Heart right ventricle (tissue), 16 donors: ENCODE data around the gene MAN2A1. TPM values are rescaled to one million over a fixed set of nuclear protein-coding genes. Genes with fewer than 3 reads are reported as not detected.

Source experiments
- ATAC-seq, 8 donors: fragments of 200-7000 bp; cut with Tn5 transposase; one replicate each; pipeline ENCODE4 v1.9.1; 2020; ENCODE audit warnings: mild to moderate bottlenecking in 8 of 8, moderate library complexity in 8 of 8, moderate number of reproducible peaks in 1 of 8
- DNase-seq, 2 donors: peaks; one replicate each; pipeline ENCODE4 v3.0.0-alpha.2; 2020
- H3K27ac ChIP-seq, 10 donors: fragments of 200-600 bp; sonication (generic) in 2 of 10; one replicate each; pipeline versions ENCODE4 v1.5.0 to v1.8.0; 2020 to 2022; ENCODE audit warnings: mild to moderate bottlenecking in 3 of 10
- H3K27me3 ChIP-seq, 7 donors: fragments of 200-600 bp; one replicate each; pipeline ENCODE4 v1.8.0; 2021 to 2022; ENCODE audit warnings: mild to moderate bottlenecking in 2 of 7
- H3K36me3 ChIP-seq, 9 donors: fragments of 200-600 bp; sonication (generic) in 1 of 9; one replicate each; pipeline versions ENCODE4 v1.5.0 to v1.8.0; 2020 to 2022; ENCODE audit warnings: mild to moderate bottlenecking in 2 of 9
- H3K4me1 ChIP-seq, 9 donors: fragments of 200-600 bp; sonication (generic) in 1 of 9; one replicate each; pipeline versions ENCODE4 v1.5.0 to v1.8.0; 2020 to 2022; ENCODE audit warnings: mild to moderate bottlenecking in 4 of 9
- H3K4me3 ChIP-seq, 10 donors: fragments of 200-600 bp; sonication (generic) in 2 of 10; one replicate each; pipeline versions ENCODE4 v1.5.0 to v1.8.0; 2020 to 2022; ENCODE audit warnings: mild to moderate bottlenecking in 7 of 10, moderate library complexity in 2 of 10
- H3K9me3 ChIP-seq, 11 donors: fragments of 200-600 bp in 10 of 11; sonication (generic) in 2 of 11; one replicate each; pipeline versions ENCODE4 v1.5.0 to v1.8.0; 2013 to 2022; ENCODE audit warnings: mild to moderate bottlenecking in 2 of 11, control low read depth in 1 of 11, moderate library complexity in 1 of 11
- WGBS, 2 donors: extraction: QIAGEN DNeasy Blood & Tissue Kit; methylation state at CpG; one replicate each; pipeline ENCODE4 v1.1.7; 2013; ENCODE audit warnings: inconsistent platforms in 1 of 2; 5-methylcytosine and 5-hydroxymethylcytosine counted together
- intact Hi-C, 10 donors: fragments of 100-400 bp; cut with DNase I; formaldehyde crosslinking; loops; one replicate each; pipeline versions ENCODE4 v1.11.1 to v1.14.2; 2022
- polyA plus RNA-seq, 2 donors: library from polyadenylated mRNA; stranded (reverse); fragments of 200-250 nt; gene quantifications; one replicate each; pipeline ENCODE4 v1.2.3, GENCODE V29; 2013
- total RNA-seq, 10 donors: library from RNA; stranded (reverse); fragmentation: NEBNext Ultra II Directional in 3 of 10; extraction: Animal tissue kit (Norgen Biotek cat#: 25700) in 3 of 10; gene quantifications; one replicate each; pipeline versions ENCODE4 v1.2.1 to v1.2.4, GENCODE V29; 2021 to 2023
- TF ChIP-seq, protein P1 (sequence below), 9 donors: fragments of 200-600 bp; sonication (generic) in 2 of 9; IDR thresholded peaks; one replicate each; pipeline versions ENCODE4 v1.5.0 to v1.8.0; 2021 to 2022; ENCODE audit warnings: antibody characterized with exemption in 9 of 9, mild to moderate bottlenecking in 5 of 9, moderate library complexity in 1 of 9
- donor health status: Arrhythmogenic right ventricular cardiomyopathy.
- donor health status: ischemic (EF 13 %, LVEDD 7.1; RV severe dilation, severe dysfunction).
- donor health status: healthy with polysubstance abuse.
- donor health status: DM: no; HTN: yes; CAD: no.
- donor health status: DM: no; HTN: no; CAD: no.
- donor health status: ischemic (EF 25% LVEDD 6.9; RV normal size, moderate dysfunction).
- donor health status: ischemic (EF 25% LVEDD 5.7; RV mildly dilated, moderate dysfunction).
- donor health status: healthy.
- donor health status: DM: yes; HTN: yes; CAD: no.
- donor health status: Ischemic cardiomyopathy.
- donor health status: ischemic (EF 35%, LVEDD 5.7; RV mildly dilated, moderate dysfunction).
- donor health status: nonischemic (EF 11% LVEDD 7.7; RV severe dilation, severe dysfunction).
- donor health status: DM: yes; HTN: yes; CAD: no.
- donor health status: PGD.
- donor health status: ischemic (EF 29% LVEDD 5.4; RV normal size, mild dysfunction).
- donor health status: nonischemic (EF 23%, LVEDD 6.1; RV moderate dilation, normal function).

The MAN2A1 gene
- total and polyA plus RNA-seq, 12 donors: 2.9 to 16.1 (median 6.5) TPM

DNA sequence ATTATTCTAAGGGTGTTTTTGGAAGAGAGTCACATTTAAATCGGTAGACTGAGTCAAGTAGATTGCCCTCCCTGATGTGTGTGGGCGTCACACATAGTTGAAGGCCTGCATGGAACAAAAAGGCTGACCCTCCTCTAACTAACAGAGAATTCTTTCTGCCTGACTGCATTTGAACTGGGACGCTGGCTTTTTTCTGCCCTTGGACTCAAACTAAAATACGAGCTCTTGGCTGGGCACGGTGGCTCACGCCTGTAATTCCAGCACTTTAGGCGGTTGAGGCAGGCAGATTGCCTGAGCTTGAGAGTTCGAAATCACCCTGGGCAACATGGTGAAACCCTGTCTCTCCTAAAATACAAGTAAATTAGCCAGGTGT lies 209.4 kb downstream of the MAN2A1 start:
- DNase-seq (no peak), ATAC-seq (no peak)
- WGBS, 2 donors: 81 to 85% methylated on average over 8 of the region's 8 CpGs
- H3K4me1 ChIP-seq: no peaks in the 10 kb centered on the region
- no peaks in the 10 kb centered on the region for H3K9me3 ChIP-seq
- no peak overlapping the region for H3K4me3 ChIP-seq
- no peak overlapping the region for H3K27ac ChIP-seq
- H3K36me3 ChIP-seq: no peaks in the 10 kb centered on the region
- peaks cover 0 to 19% (median 0%) of the 10 kb centered on the region in 7 donors for H3K27me3 ChIP-seq
- intact Hi-C loops: no loop called here
- TF ChIP-seq, protein P1, sequence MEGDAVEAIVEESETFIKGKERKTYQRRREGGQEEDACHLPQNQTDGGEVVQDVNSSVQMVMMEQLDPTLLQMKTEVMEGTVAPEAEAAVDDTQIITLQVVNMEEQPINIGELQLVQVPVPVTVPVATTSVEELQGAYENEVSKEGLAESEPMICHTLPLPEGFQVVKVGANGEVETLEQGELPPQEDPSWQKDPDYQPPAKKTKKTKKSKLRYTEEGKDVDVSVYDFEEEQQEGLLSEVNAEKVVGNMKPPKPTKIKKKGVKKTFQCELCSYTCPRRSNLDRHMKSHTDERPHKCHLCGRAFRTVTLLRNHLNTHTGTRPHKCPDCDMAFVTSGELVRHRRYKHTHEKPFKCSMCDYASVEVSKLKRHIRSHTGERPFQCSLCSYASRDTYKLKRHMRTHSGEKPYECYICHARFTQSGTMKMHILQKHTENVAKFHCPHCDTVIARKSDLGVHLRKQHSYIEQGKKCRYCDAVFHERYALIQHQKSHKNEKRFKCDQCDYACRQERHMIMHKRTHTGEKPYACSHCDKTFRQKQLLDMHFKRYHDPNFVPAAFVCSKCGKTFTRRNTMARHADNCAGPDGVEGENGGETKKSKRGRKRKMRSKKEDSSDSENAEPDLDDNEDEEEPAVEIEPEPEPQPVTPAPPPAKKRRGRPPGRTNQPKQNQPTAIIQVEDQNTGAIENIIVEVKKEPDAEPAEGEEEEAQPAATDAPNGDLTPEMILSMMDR (IDR thresholded peaks at IDR 0.05): no peak

DNA sequence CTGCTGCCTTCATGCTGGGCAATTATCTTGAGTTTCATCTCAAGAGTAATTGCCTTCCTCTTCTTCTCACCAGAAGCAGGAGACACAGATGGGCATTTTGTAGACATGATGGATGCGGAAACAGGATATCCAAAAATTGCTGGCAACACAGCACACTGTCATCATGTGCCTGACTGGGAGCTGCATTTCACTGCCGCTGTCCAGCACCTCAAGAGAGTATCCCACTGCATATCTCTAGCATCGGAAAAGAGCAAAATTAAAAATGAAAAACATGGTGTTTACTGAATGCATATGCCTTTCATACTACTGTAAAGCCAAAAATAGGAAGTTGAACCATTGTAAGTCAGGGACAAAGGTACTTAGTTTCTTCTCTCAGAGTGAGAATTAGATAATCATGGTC lies 210.7 kb downstream of the MAN2A1 start:
- no peak overlapping the region for H3K4me3 ChIP-seq

DNA sequence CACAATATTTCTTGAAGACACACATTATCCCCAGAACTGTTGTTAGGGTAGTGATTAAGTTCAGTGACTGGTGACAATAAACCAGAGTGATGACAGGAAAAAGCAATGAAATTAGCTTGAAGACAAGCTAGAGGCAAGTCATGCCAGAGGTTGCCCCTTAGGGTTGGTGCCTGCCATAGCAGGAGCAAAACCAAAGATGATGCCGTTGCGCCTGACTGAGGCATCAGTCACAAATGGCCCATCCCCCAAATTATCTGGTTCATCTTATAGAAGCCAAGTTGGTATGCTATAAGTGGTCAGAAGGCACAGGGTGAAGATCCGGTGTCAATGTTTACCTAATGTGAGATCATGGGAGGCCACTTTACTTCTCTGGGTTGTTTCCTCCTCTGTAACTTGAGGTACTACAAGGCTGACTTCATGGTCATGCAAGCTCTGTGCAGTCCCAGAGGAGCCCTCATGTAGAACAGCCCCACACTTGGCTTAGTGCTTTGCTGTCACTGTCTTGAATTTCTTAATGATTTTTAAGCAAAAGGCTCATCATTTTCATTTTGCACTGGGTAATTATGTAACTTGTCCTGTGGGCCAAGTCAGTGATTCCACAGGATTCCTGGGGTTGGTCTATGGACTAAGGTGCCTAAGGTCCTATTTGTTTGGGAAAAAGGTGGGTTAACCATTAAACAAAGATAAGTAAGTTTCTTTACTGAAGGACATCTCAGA lies 211.3 kb downstream of the MAN2A1 start:
- DNase-seq (no peak), ATAC-seq (no peak)
- Histone ChIP-seq H3K4me3 (no peak overlapping the region), H3K4me1 (no peaks in the 10 kb centered on the region), H3K27ac (no peak overlapping the region), H3K36me3 (no peaks in the 10 kb centered on the region), H3K9me3 (no peaks in the 10 kb centered on the region), H3K27me3 (peaks cover 0 to 19% (median 0%) of the 10 kb centered on the region in 7 donors)
- TF ChIP-seq, protein P1 (IDR thresholded peaks at IDR 0.05): no peak
- intact Hi-C loops: no loop called here
- WGBS, 2 donors: 75 to 92% methylated on average over 3 of the region's 3 CpGs

More for the DNA sequence above, 210.7 kb downstream of the MAN2A1 start:
- TF ChIP-seq, protein P1 (IDR thresholded peaks at IDR 0.05): no peak
- ATAC-seq: no peak
- Histone ChIP-seq H3K4me1 (no peaks in the 10 kb centered on the region), H3K27me3 (peaks cover 0 to 24% (median 0%) of the 10 kb centered on the region in 7 donors), H3K27ac (no peak overlapping the region), H3K9me3 (no peaks in the 10 kb centered on the region), H3K36me3 (no peaks in the 10 kb centered on the region)
- intact Hi-C loops: no loop called here
- 75 to 81% methylated on average over 3 of the region's 3 CpGs for WGBS, 2 donors
- no peak for DNase-seq

DNA sequence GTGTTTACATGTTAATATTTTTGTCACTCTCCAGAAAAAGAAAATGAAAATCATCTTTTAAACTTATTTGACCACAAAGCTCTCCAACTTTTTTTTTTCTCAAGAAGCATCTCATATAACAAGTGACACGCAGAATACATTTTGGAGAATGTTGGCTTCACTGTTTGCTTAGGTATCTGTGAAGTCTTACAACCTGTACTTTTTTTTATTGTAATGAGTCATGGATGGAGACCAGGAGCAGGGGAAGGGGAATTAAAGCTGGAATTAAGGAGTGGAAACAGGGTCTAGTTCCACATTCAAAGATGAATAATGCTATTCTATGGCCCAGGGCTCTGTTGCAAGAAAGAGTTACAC lies 211.9 kb downstream of the MAN2A1 start:
- TF ChIP-seq, protein P1 (IDR thresholded peaks at IDR 0.05): no peak
- peaks cover 0 to 19% (median under 1%) of the 10 kb centered on the region in 7 donors for H3K27me3 ChIP-seq

More for the DNA sequence above, 211.9 kb downstream of the MAN2A1 start:
- 93 to 96% methylated on average over 1 of the region's 1 CpG for WGBS, 2 donors
- no peaks in the 10 kb centered on the region for H3K9me3 ChIP-seq
- H3K36me3 ChIP-seq: no peaks in the 10 kb centered on the region
- intact Hi-C loops: no loop called here
- ATAC-seq: no peak
- H3K4me1 ChIP-seq: no peaks in the 10 kb centered on the region
- no peak overlapping the region for H3K4me3 ChIP-seq
- DNase-seq: no peak
- H3K27ac ChIP-seq: no peak overlapping the region
